ENCODE results near the gene LIPG. TPM values are rescaled to one million over a fixed set of nuclear protein-coding genes. Genes with fewer than 3 reads are reported as not detected.

The LIPG gene
- total and polyA plus RNA-seq, 9 of the 15 experiments (the other 6 are each of a cell fraction or from before 2014, with no cell fraction given) = 0.76 to 1.8 (median 1.3) TPM

DNA sequence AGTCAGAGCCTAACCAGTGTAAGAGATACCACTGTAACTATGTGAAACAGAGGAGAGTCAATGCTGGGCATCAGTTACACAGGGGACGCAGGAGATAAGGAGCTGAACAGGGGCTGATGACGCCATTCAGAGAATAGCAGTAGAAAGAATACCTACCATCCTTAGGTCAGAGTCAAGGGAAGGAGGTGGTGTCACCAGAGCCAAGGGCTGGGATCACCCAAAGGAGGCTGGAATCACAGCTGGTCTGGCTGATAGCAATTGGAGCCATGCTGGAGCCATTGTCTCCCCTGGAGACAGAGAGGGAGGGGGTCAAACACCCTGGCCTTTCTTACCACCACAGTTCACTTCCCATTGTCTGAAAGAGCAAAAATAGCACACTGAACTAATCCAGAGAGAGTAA, 37.5 kb upstream of the LIPG start (continued):
- TF ChIP-seq TEAD4 (IDR thresholded peaks at IDR 0.05; ENCODE audit: low read length) (peak; percentile 32; the same call in 1 of the 2 replicates), TEAD4 (CRISPR knock-in tag; IDR thresholded peaks at IDR 0.05; ENCODE audit: borderline replicate concordance) (no peak), STAG1 (CRISPR knock-in tag; IDR thresholded peaks at IDR 0.05; ENCODE audit: borderline replicate concordance) (no peak), ZNF232 (CRISPR knock-in tag; IDR thresholded peaks at IDR 0.05) (no peak), HDAC2 (IDR thresholded peaks at IDR 0.05) (no peak), ARHGAP35 (IDR thresholded peaks at IDR 0.05; ENCODE audit: partially characterized antibody) (no peak), ZNF217 (CRISPR knock-in tag; IDR thresholded peaks at IDR 0.05) (no peak), VEZF1 (CRISPR knock-in tag; IDR thresholded peaks at IDR 0.05) (peak; percentile 51), MTF1 (CRISPR knock-in tag; IDR thresholded peaks at IDR 0.05; ENCODE audit: borderline replicate concordance) (no peak), KDM1A (IDR thresholded peaks at IDR 0.05) (no peak), DPF2 (IDR thresholded peaks at IDR 0.05) (0 out of 2 replicates have a peak, but pooled peaks have one; percentile 34), CREB1 (IDR thresholded peaks at IDR 0.05) (no peak), CREB1 (CRISPR knock-in tag; IDR thresholded peaks at IDR 0.05) (0 out of 2 replicates have a peak, but pooled peaks have one; percentile 29), ZNF764 (CRISPR knock-in tag; IDR thresholded peaks at IDR 0.05; ENCODE audit: low read depth) (no peak), FOXP1 (CRISPR knock-in tag; IDR thresholded peaks at IDR 0.05) (no peak), WHSC1 (IDR thresholded peaks at IDR 0.05; ENCODE audit: low read length) (no peak), EP300 (IDR thresholded peaks at IDR 0.05; ENCODE audit: low read length) (peak; percentile 35; the same call in 1 of the 2 replicates), SP1 (CRISPR knock-in tag; IDR thresholded peaks at IDR 0.05) (no peak), L3MBTL2 (IDR thresholded peaks at IDR 0.05) (no peak), RBFOX2 (IDR thresholded peaks at IDR 0.05; ENCODE audit: low read depth, low read length) (no peak), TFAP4 (CRISPR knock-in tag; IDR thresholded peaks at IDR 0.05; ENCODE audit: borderline replicate concordance) (peak; percentile 88), ZNF224 (CRISPR knock-in tag; IDR thresholded peaks at IDR 0.05) (no peak), RAD21 (CRISPR knock-in tag; conservative IDR thresholded peaks at IDR 0.05 in 1 of 2, IDR thresholded peaks at IDR 0.05 in 1 of 2) (no peak), ZNF584 (CRISPR knock-in tag; IDR thresholded peaks at IDR 0.05; ENCODE audit: low read depth) (0 out of 2 replicates have a peak, but pooled peaks have one; percentile 44)
- TF ChIP-seq, protein P1, sequence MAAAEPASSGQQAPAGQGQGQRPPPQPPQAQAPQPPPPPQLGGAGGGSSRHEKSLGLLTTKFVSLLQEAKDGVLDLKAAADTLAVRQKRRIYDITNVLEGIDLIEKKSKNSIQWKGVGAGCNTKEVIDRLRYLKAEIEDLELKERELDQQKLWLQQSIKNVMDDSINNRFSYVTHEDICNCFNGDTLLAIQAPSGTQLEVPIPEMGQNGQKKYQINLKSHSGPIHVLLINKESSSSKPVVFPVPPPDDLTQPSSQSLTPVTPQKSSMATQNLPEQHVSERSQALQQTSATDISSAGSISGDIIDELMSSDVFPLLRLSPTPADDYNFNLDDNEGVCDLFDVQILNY (CRISPR knock-in tag; IDR thresholded peaks at IDR 0.05) = no peak
- TF ChIP-seq, protein P2, sequence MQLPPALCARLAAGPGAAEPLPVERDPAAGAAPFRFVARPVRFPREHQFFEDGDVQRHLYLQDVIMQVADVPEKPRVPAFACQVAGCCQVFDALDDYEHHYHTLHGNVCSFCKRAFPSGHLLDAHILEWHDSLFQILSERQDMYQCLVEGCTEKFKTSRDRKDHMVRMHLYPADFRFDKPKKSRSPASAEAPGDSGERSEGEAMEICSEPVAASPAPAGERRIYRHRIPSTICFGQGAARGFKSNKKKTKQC (CRISPR knock-in tag; IDR thresholded peaks at IDR 0.05) = no peak
- TF ChIP-seq, protein P3, sequence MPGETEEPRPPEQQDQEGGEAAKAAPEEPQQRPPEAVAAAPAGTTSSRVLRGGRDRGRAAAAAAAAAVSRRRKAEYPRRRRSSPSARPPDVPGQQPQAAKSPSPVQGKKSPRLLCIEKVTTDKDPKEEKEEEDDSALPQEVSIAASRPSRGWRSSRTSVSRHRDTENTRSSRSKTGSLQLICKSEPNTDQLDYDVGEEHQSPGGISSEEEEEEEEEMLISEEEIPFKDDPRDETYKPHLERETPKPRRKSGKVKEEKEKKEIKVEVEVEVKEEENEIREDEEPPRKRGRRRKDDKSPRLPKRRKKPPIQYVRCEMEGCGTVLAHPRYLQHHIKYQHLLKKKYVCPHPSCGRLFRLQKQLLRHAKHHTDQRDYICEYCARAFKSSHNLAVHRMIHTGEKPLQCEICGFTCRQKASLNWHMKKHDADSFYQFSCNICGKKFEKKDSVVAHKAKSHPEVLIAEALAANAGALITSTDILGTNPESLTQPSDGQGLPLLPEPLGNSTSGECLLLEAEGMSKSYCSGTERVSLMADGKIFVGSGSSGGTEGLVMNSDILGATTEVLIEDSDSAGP (CRISPR knock-in tag; IDR thresholded peaks at IDR 0.05) = no peak

All from K562 (cell line).